Pancreas (tissue), 10 donors: ENCODE data around the gene METTL5. TPM values are rescaled to one million over a fixed set of nuclear protein-coding genes. Genes with fewer than 3 reads are reported as not detected.

Experiments
- ATAC-seq, 4 donors: fragments of 200-7000 bp; cut with Tn5 transposase; one replicate each; pipeline versions ENCODE4 v1.8.0 to v1.9.1; 2020; ENCODE audit warnings: mild to moderate bottlenecking in 4 of 4, moderate library complexity in 4 of 4
- DNase-seq, 6 donors: peaks; one replicate each; pipeline ENCODE4 v3.0.0-alpha.2; 2020
- FAIRE-seq: peaks from 2 replicates; lab custom pipeline; 2012; peaks lifted over from hg19 to GRCh38; lab: Jason Lieb, UNC
- H3K27ac ChIP-seq, 4 donors: fragments of 200-600 bp; sonication (generic); 1 replicate in 3 of 4; 2 replicates in 1 of 4; pipeline versions ENCODE4 v1.5.0 to v1.8.0; 2020
- H3K27me3 ChIP-seq, 4 donors: fragments of 200-600 bp; one replicate each; pipeline ENCODE4 v1.8.0; 2021
- H3K36me3 ChIP-seq, 3 donors: fragments of 200-600 bp; sonication (generic) in 1 of 3; one replicate each; pipeline versions ENCODE4 v1.5.0 to v1.8.0; 2020 to 2021
- H3K4me1 ChIP-seq, 3 donors: fragments of 200-600 bp; one replicate each; pipeline ENCODE4 v1.8.0; 2021
- H3K4me3 ChIP-seq, 4 donors: fragments of 200-600 bp; sonication (generic) in 2 of 4; one replicate each; pipeline versions ENCODE4 v1.5.0 to v1.8.0; 2020 to 2021
- H3K9me3 ChIP-seq, 4 donors: fragments of 200-600 bp; one replicate each; pipeline ENCODE4 v1.8.0; 2021
- CTCF ChIP-seq, 4 donors: fragments of 200-600 bp; sonication (generic) in 3 of 4; IDR thresholded peaks; one replicate each; pipeline versions ENCODE4 v1.5.0 to v1.8.0; 2021; ENCODE audit warnings: antibody characterized with exemption in 4 of 4
- WGBS, 2 donors: extraction: QIAGEN DNeasy Blood & Tissue Kit; methylation state at CpG; one replicate each; pipeline ENCODE4 v1.1.7; 2013; 5-methylcytosine and 5-hydroxymethylcytosine counted together
- intact Hi-C, 3 donors: fragments of 100-400 bp; cut with DNase I; formaldehyde crosslinking; loops; one replicate each; pipeline versions ENCODE4 v1.11.1 to v1.14.2; 2022
- polyA plus RNA-seq, 2 donors: library from polyadenylated mRNA; stranded (reverse); fragments of 200-250 nt; gene quantifications; one replicate each; pipeline ENCODE4 v1.2.3, GENCODE V29; 2013
- total RNA-seq, 6 donors: library from RNA; stranded (reverse); fragmentation: NEBNext Ultra II Directional in 4 of 6; extraction: Animal tissue kit (Norgen Biotek cat#: 25700) in 4 of 6; gene quantifications; one replicate each; pipeline versions ENCODE4 v1.2.1 to v1.2.4, GENCODE V29; 2021 to 2023
- donor health status: healthy with polysubstance abuse.
- donor health status: DM: no; HTN: no; CAD: no; lungs with moderate emphysema.
- donor health status: DM: no; HTN: no; CAD: no.
- donor health status: control.
- donor health status: control.
- donor health status: Bipolar disorder and iron deficiency.
- donor health status: DM: yes; HTN: yes; CAD: no.
- donor health status: DM: no; HTN: no; CAD: no.
- donor health status: DM: no; HTN: no; CAD: no.
- donor health status: DM: yes; HTN: yes; CAD: no.

METTL5 gene
- total and polyA plus RNA-seq, 8 donors, result 29.7 to 41.3 (median 33.8) TPM

- WGBS, 2 donors, result 81 to 88% methylated on average over 3 of the region's 3 CpGs
- TF ChIP-seq CTCF (IDR thresholded peaks at IDR 0.05), result no peak
- H3K36me3 ChIP-seq, result no peaks in the 10 kb centered on the region
These were observed 46.3 kb downstream of the METTL5 start for GRCh38 chr2:169778446-169778845.

GRCh38 chr2:169776252-169776761 is 48.4 kb downstream of the METTL5 start:
- no peaks in the 10 kb centered on the region for H3K36me3 ChIP-seq
- intact Hi-C loops, result no loop called here
- no peak overlapping the region for H3K4me3 ChIP-seq
- ATAC-seq (no peak), FAIRE-seq (no peak), DNase-seq (no peak)
- no peaks in the 10 kb centered on the region for H3K27me3 ChIP-seq
- no peak for TF ChIP-seq CTCF (IDR thresholded peaks at IDR 0.05)
- no peaks in the 10 kb centered on the region for H3K4me1 ChIP-seq
- no peaks in the 10 kb centered on the region for H3K9me3 ChIP-seq
- H3K27ac ChIP-seq, result no peak overlapping the region
- WGBS, 2 donors, result 52 to 70% methylated on average over 2 of the region's 2 CpGs

More at GRCh38 chr2:169778446-169778845, 46.3 kb downstream of the METTL5 start:
- intact Hi-C loops, result no loop called here
- Histone ChIP-seq H3K4me1 (no peaks in the 10 kb centered on the region), H3K4me3 (no peak overlapping the region), H3K27ac (no peak overlapping the region), H3K27me3 (no peaks in the 10 kb centered on the region), H3K9me3 (no peaks in the 10 kb centered on the region)
- ATAC-seq, result no peak
- no peak for DNase-seq
- no peak for FAIRE-seq

GRCh38 chr2:169775765-169776164 is 48.9 kb downstream of the METTL5 start:
- Histone ChIP-seq H3K27me3 (no peaks in the 10 kb centered on the region), H3K27ac (no peak overlapping the region), H3K4me1 (no peaks in the 10 kb centered on the region), H3K4me3 (no peak overlapping the region), H3K36me3 (no peaks in the 10 kb centered on the region), H3K9me3 (no peaks in the 10 kb centered on the region)
- TF ChIP-seq CTCF (IDR thresholded peaks at IDR 0.05), result no peak
- FAIRE-seq (no peak), DNase-seq (no peak), ATAC-seq (no peak)
- intact Hi-C loops, result no loop called here
- WGBS, 2 donors, result 76 to 79% methylated on average over 2 of the region's 2 CpGs

- no peak overlapping the region for H3K27ac ChIP-seq
These were observed 49.4 kb downstream of the METTL5 start for GRCh38 chr2:169775354-169775753.

More at GRCh38 chr2:169775354-169775753, 49.4 kb downstream of the METTL5 start:
- H3K9me3 ChIP-seq, result no peaks in the 10 kb centered on the region
- H3K4me1 ChIP-seq, result no peaks in the 10 kb centered on the region
- no peaks in the 10 kb centered on the region for H3K36me3 ChIP-seq
- 69 to 74% methylated on average over 3 of the region's 3 CpGs for WGBS, 2 donors
- DNase-seq, result no peak
- intact Hi-C loops, result no loop called here
- no peaks in the 10 kb centered on the region for H3K27me3 ChIP-seq
- ATAC-seq, result no peak
- H3K4me3 ChIP-seq, result no peak overlapping the region
- FAIRE-seq, result no peak
- TF ChIP-seq CTCF (IDR thresholded peaks at IDR 0.05), result no peak
